ENCODE measurements around the gene HMX1.

The HMX1 gene

DNA sequence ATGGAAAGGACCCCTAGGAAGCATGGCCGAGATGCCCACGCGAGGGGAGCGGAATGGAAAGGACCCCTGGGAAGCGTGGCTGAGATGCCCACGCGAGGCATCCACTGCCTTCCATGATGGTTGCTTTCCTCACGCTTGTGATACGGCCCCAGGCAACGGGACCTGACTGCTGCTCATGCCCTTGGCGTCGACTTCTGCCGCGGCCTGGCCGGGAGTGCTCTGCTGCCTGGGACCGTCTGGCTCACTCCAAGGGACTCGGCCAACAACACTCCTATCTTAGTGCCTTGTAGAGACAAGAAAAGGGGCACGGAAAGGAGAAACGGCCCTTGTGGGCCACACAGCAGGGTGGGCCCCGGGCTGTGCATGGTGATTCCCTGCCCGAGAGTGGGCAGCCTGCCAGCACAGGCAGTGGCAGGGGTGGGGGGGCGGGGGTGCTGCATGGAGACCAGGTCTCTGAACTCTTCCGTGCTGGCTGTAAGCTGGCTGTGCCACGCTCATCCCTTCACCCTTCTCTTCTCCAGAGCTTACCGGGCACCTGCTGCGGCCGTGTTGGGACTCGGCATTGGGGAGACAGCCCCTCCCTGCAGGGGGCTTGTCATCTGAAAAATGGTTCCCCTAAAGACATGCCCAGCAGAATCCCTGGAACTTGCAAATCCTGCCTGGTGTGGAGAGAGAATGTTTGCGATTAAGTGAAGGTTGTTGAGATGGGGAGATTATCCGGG is 38.6 kb upstream of the HMX1 start:
- in situ Hi-C loops (cut with HindIII; ENCODE audit: low sequenced_read_pairs), result no loop called here

GRCh38 chr4:8909548-8909947 is 37.9 kb upstream of the HMX1 start:
- in situ Hi-C loops (cut with HindIII; ENCODE audit: low sequenced_read_pairs), result no loop called here

DNA sequence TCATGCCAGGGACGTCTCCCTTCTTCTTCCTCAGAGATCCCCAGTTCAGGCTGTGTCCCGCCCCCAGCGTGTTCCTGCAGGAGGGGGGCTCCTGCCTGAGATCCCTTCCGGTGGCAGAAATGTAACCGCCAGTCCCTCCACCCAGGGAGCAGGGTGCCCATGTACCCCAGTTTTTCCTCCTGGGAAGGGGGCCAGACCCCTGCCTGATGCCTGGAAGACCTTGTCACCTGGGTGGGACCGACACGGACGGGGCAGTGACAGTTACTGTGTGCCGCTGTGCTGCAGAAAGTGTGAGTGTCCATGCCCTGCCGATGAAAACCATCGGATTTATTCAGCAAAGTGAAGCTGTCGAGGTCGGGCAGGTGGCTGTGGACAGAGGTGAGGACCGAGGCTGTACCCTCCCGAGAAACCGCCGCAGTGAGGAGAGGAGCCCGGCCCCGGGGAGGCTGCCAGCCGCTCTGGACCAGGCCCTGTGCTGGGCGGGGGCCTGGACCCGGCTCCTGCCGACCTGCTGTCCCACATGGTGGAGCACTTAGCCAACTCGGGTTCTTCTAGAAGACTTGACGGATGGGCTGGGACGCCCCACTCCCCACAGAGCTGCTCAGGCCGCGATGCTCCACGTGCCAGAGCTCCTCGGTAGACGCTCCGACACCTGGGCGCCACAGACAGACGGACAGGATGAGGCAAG is 36.7 kb upstream of the HMX1 start:
- in situ Hi-C loops (cut with HindIII; ENCODE audit: low sequenced_read_pairs), result no loop called here

DNA sequence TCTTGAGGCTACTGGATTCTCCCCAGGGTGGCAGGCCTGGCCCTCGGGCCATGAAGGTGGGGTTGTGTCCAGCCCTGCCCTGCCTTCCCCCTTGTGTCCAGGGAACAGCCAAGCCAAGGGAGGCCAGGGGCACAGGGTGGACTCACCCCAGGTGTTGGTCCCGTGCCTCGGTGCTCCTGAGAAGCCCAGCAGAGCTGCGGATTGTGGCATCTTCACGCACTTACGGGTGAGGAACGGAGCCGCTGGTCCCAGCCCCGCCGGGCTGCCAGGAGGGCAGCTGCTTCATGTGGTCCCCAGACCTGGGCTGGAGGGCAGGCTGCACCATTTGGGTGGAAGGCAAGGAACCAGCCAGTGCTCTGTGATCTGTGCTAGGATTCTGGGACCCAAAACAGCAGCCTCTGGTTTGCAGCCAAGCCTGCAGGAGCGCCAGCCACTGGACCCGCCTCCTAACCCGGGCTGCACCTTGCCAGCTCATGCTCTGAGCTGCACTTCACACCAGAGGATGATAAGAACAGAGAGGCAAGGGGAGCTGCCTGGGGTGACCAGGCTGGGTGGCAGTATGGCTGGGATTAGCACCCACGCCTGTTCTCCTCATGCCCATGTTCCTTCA is 36.1 kb upstream of the HMX1 start:
- in situ Hi-C loops (cut with HindIII; ENCODE audit: low sequenced_read_pairs), result no loop called here

DNA sequence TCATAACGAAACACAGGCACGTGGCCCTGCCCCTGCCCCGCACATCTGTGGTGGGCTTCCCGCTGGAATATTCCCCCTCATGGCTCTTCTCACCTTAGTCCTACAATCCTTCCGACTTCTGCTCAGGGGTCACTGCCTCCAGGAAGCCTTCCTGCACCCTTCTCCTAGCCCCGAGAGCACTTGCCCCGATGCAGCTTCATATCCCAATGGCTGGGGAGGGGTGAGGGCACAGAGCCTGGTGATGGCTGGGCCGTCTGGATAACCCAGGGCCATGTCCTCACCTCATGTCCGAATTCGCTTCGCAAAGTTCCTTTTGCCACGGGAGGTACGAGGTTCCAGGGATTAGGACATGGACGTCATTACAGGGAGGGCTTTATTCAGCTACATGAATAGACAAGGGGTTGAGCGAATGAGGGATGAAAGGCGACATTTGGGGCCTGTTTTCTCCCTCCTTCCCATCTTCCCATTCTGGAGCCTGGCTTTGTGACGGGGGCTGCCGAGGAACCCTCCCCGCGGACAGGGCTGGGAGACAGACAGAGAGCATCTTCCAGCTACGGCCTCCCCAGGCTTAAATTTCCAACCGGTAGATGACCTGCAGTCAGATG is 35.5 kb upstream of the HMX1 start:
- in situ Hi-C loops (cut with HindIII; ENCODE audit: low sequenced_read_pairs), result no loop called here

DNA sequence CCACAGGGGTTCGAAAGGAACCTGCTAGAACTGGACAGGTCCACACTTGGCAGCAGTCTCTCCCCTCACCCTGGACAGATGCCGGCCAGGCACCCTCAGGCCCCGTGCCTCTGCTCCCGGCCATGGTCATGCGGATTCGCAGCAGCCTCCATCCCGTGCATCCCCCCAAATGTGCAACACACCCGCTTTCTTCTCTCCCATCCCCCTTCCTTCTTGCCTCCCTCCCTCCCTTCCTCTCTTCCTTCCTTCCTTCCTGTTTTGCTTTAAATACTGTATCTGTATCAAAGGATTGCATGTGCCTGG is 35.0 kb upstream of the HMX1 start:
- in situ Hi-C loops (cut with HindIII; ENCODE audit: low sequenced_read_pairs), result no loop called here

DNA sequence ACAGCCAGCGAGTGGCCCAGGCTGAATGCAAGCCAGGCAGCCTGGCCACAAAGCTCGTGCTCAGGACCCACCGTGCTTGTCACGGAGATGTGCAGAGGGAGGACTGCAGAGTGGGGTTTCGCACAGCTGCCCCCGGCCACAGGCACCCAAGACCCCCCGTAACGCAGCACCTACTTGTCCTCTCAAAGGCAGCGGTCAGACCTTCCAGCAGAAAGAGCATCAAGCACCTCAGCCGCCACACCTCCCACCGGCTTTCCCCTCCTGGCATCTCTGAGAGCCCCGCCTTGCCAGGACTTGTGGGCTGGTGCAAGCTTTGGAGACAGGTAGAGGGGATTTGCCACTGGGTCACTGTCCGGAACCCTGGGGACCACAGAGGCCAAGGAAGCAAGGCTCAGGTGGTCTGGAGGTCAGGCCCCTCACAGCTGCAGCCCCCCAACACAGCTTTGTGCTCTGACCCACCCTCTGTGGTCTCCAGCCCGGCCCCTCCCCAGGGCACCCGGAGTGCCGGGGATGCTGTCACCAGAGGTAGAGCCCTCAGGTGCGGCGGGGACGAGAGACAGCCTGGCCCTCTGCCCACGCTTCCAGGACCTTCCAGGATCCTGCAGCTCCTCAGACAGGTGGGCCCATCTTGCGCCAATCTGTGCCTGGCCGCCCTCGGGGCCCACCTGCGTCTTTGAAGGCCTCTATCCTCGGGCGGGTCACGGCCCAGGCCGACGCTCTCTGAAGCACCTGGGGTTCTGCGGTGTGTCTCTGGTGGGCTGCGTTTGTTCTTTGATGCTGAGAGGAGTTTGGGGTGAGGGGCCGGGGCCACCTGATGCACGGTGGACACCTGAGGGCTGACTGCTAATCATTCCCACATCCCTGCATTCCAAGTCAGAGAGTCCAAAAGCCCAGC is 34.4 kb upstream of the HMX1 start:
- in situ Hi-C loops (cut with HindIII; ENCODE audit: low sequenced_read_pairs), result no loop called here

DNA sequence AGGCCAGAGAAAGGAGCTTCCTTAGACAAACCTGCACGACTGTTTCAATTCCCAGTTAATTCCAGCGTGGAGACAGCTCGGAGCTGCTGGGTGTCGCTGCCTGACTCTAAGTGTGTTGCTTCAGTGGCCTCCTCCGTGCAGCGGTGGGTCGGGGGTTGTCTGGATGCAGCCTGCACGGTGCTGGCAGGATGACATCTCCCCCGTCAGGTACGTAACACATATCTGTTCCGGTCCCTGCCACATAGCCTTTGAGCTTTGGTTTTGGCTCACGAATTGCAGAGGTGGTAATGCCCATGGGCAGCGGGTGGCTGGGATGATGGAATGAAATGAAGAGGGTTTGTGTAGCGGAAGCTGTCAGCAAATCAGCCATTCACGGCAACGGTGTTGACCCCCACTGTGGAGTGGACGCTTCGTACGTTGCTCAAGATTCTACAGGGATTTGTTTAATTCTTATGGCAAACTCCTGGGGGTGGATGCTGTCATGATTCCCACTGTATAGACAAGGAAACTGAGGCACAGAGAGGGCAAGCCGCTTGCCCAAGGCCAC is 33.7 kb upstream of the HMX1 start:
- in situ Hi-C loops (cut with HindIII; ENCODE audit: low sequenced_read_pairs), result no loop called here

DNA sequence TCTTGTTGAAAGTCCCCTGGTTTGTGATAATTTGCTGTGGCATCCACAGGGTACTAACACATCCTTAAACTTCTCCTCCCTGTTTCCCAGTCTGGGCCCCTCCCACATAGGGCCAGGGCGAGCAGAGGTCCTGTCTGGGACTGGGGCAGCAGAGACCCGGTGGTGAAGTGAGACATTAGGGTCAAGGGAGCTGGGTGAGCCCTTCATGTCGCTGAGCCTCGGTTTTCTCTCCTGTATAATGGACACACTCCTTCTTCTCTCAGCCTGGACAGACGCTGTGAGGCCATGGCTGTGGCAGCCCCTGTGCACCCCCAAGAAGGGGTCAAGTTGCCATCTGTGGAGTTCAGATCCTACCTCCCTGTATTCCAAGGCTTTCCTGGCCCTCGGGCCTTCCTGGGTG is 33.0 kb upstream of the HMX1 start:
- in situ Hi-C loops (cut with HindIII; ENCODE audit: low sequenced_read_pairs), result no loop called here

- in situ Hi-C loops (cut with HindIII; ENCODE audit: low sequenced_read_pairs), result no loop called here
These were observed 32.4 kb upstream of the HMX1 start for GRCh38 chr4:8904041-8904501.

GRCh38 chr4:8901335-8901734 is 29.7 kb upstream of the HMX1 start:
- in situ Hi-C loops (cut with HindIII; ENCODE audit: low sequenced_read_pairs), result no loop called here

- in situ Hi-C loops (cut with HindIII; ENCODE audit: low sequenced_read_pairs), result no loop called here
These were observed 28.9 kb upstream of the HMX1 start for GRCh38 chr4:8900588-8900987.

- in situ Hi-C loops (cut with HindIII; ENCODE audit: low sequenced_read_pairs), result no loop called here
These were observed 26.8 kb upstream of the HMX1 start for GRCh38 chr4:8898419-8898818.

DNA sequence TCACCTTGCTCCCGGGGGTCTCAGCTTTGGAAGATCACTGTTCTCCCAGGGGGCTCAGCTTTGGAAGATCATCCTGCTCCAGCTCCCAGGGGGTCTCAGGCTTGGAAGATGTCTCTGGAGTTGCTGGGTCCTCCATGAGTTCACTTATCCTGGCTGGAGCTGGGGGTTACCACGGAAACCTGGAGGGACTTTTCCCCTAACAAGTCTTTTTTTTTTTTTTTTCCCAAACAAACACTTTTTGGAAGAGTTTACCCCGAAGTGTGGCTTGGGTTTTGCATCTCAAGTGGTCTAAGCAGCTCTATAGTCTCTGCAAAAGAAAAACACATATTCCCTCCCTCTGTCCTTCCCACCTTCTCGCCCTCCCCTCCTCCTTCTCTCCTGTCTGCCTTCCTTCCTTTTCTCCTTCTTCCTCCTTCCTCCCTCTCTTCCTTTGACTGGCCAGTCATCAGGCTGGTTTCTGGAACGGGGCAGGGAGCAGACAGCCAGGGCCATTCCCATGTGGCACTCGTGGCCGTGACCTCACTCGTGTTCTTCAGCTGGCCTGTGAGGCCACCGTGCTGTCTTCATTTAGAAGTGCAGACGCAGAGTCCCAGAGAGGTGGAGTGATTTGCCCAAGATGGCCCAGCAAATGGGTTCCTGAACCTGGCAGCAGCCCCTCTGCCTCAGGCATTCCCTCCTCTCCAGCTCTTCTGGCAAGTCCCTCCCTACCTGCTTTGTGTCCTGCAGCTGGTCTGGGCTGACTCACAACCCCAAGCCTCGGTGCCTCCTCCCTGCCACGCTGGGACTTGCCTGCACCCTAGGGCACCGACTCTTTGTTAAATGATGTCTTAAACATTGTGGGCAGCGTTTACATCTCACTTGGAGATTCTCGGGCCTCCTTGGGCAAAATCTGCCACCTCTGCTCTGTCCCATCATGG is 25.9 kb upstream of the HMX1 start:
- in situ Hi-C loops (cut with HindIII; ENCODE audit: low sequenced_read_pairs), result no loop called here

DNA sequence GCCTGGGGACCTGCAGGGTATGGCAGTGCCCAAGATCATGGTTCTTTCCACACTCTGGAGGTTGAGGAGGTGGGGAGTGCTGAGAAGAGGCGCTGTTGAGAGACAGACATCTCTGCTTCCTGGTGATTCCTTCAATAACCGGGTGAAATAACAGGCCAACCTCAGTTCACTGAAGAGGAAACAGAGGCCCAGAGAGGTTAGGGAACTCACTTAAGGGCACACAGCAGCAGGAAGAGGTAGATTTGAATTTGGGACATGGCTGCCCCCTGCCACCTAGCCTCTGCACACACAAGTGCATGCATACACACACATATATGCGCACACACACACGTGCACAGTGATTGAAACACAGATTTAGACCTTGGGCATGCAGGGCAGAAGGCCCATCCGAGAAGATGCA is 24.9 kb upstream of the HMX1 start:
- in situ Hi-C loops (cut with HindIII; ENCODE audit: low sequenced_read_pairs), result no loop called here

GRCh38 chr4:8896071-8896470 is 24.4 kb upstream of the HMX1 start:
- in situ Hi-C loops (cut with HindIII; ENCODE audit: low sequenced_read_pairs), result no loop called here

DNA sequence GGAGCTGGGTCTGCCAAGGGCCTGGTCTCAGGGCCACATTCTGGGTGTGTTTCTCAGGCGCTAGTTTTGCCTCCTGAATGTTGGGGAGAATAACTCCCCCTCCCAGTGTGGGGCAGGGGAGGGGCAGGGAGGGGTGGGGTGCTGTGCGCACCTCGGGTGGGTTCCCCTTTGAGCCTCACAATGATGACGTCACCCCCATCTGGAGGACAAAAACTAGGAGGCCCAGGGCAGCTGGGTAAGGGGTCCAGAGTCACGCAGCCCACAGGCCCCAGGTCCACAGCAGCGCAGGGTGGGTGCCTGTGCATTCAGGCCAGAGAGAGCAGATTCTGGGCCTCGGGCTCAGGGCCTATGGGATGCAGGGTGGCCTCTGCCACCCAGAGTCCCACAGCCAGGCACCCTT is 23.7 kb upstream of the HMX1 start:
- in situ Hi-C loops (cut with HindIII; ENCODE audit: low sequenced_read_pairs), result no loop called here

- in situ Hi-C loops (cut with HindIII; ENCODE audit: low sequenced_read_pairs), result no loop called here
These were observed 22.8 kb upstream of the HMX1 start for GRCh38 chr4:8894424-8894816.

- in situ Hi-C loops (cut with HindIII; ENCODE audit: low sequenced_read_pairs), result no loop called here
These were observed 22.2 kb upstream of the HMX1 start for GRCh38 chr4:8893624-8894423.

All from endothelial cell of hepatic sinusoid (primary cell).